DMS153 treated with DMSO at 0.1 percent for 48 hours (cell line): Measurements from ENCODE around the gene ANKRD29.
"Not testable (repeated sequence)": the region's sequence is repeated elsewhere in the genome, so short reads cannot be mapped to it uniquely, and the experiment has no call there.

Experiments used
- DNase-seq: peaks from one replicate; lab custom pipeline; 2025; ENCODE audit not compliant: unreplicated experiment; lab: John Stamatoyannopoulos, UW

ANKRD29 gene

DNA sequence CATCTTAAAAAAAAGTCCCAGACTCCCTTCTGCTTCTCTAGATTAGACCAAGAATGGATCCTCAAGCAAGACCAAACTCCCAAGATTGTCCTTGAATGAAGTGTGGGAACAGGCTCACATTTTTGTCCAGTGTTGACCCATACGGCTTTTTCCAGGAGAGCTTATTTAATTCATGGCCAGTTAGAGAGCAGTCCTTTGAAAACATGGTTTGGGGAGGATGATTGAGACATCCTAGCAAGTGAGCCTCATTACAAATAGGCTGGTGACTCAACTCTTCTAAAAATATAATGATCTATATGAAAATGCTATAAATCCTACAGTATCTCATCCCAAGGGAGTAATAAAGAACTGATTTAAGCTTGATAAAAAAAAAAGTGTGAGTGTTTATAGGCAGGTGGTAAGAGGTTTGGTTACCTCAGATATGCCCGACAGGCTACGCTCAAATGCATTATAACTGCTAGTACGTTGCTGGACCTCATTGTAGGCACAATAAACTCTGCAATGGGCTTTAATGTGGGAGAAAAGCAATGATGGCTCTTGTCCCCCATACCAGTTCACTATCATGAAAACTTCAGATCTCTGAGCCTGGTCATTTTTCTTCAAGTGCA is 17.0 kb downstream of the ANKRD29 start:
- DNase-seq = no peak

DNA sequence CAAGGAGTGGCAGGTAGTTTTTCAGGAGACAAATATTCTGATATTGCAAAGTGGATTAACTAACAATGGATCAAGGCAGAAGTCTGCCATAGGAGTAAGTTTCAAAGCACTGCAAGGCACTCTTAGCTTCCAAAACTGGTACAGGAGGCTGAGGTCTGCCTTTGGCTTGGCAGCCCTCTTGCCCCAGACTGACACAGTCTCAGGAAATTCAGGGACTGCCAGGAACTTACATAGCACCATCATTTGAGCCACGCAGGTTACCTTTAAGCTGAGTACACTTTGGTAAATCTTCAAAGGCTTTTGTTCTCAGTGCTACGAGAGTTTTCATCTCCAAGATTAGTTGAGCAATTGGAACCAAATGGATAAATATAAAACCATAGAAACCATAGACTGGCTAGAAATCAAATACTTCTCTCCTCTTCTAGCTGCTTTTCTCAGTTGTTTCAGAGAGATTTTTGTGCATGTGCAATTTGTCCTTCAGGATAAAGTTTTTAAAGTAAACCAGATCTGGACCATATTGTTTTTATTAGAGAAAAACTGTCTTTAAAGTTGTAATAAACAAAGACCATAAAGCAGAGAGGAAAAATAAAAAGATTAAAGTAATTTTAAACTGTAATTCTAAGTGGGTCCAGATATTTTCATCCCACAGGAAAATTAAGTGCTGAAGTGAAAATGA is 18.8 kb downstream of the ANKRD29 start:
- DNase-seq = no peak

DNA sequence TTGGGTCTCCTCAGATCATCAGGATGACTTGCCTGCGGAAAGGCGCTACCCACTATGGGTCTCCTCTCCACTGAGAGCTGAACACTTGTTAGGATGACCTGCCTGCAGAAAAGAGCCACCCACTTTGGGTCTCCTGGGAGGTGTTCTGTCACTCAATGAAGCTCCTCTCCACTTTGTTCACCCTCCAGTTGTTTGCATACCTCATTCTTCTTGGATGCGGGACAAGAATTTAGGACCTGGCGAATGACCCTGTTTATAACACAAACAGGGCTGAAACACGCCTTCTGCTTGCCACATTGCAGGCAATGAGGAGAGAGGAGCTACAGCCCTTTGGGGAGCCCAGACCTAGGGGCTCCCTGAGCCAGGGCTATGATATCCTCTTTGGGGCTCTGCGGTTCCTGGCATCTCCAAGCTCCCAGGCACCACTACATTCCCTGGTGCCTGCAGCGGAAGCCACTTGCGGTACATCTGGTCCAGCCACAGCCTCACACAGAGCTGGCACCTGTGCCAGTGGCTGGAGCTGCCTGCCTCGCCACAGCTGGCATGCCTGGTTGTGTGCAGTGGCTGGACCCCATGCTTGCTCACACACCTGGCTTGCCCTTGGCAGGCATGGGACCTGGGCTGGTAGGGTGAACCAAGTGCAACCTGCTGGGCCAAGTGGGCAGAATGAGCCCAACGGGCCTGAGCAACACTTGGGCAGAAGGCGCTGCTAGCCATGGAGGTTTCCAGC is 20.6 kb downstream of the ANKRD29 start:
- no peak for DNase-seq

DNA sequence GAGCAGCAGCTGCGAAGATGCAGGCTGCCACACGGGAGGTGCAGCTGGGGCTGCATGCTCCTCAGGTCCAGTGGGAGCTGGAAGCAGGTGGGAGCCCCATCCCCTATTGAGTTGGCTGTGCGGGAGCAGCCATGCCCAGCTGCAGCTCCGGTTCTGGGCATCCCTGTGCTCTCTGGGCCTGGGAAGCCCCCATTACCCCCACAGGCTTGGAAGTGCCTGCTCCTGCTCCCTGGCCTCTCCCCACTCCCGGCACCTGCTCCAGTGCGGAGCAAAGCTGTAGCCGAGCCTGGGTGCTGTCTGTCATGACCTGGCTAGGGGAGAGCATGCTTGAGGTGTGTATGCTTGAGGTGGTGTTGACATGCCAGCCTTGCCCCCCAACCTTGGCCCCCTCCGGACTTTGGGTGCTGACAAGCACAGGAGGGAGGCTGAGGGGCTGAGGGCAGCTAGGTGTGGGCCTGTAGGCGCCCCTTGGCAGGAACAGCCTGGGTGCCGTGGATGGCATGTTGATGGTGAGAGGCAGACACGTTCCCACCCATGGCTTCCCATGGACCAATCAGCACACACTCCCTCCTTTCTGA is 21.5 kb downstream of the ANKRD29 start:
- no peak for DNase-seq

DNA sequence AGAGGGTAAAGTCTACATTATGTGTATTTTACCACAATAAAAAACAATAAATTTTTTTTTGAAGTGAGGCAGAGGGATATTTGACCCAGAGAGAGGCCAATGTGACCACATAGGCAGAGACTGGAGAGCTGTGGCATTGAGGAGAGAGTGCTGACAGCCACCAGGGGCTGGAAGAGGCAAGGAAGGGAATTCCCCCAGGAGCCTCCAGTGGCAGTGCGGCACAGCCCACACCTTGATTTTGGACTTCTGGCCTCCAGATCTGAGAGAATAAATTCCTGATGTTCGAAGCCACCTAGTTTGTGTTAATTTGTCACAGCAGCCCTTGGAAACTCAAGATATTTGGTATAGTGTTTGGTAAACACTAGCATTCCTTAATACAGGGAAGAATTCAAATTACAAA is 22.7 kb downstream of the ANKRD29 start:
- no peak for DNase-seq

DNA sequence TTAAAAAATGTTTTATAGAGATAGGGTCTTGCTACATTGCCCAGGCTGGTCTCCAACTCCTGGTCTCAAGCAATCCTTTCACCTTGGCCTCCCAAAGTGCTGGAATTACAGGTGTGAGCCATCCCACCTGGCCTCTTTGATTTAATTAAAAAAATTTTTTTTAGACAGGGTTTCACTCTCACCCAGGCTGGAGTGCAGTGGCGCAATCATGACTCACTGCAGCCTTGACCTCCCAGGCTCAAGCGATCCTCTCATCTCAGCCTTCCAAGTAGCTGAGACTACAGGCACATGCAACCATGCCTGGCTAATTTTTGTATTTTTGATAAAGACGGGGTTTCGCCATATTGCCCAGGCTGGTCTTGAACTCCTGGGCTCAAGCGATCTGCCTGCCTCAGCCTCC is 26.3 kb downstream of the ANKRD29 start:
- not testable (repeated sequence) for DNase-seq

DNA sequence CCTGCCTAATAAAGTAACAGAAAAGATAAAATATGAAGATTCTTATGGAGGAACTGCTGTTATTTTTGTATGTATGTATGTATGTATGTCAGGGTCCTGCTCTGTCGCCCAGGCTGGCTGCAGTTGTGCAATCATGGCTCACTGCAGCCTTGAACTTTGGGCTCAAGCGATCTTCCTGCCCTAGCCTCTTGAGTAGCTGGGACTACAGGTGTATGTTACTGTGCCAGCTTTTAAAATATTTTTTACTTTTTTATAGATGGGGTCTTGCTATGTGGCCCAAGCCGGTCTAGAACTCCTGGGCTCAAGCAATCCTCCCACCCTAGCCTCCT is 26.7 kb downstream of the ANKRD29 start:
- no peak for DNase-seq

DNA sequence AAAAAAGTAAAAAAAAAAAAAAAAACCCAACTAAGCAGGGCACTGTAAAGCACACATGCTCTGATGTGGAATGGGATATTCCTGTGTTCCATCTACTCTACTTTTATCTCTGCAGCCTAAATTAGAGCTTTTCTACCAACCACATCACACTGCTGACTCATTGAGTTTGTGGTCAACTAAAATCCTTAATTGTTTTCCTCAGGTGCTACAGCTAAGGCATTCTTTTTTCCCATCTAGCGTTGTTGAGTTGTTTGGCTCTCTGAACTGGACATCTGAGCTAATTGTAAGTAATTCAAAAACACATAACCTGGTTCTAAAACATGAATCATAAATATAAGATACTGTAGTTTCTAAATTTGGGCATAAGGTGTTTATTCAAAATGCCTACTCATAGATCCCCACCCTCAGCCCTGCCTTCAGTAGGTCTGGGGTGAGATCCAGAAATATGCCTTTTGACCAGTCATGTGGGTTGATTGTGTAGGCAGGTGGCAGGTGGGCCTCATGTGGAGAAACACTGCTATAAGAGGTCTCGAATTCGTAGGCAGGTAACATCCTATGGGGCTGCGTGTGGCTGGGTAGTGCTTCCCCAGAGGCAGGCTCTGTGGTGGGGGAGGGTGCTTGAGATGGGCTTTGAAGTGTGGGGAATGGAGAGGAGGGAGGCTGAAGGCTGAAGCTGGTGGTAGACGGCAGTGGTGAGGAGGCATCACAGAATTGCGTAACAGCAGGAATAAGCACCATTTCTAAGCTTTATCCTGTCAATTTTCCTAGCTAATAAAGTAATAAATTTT is 27.2 kb downstream of the ANKRD29 start:
- DNase-seq = no peak

DNA sequence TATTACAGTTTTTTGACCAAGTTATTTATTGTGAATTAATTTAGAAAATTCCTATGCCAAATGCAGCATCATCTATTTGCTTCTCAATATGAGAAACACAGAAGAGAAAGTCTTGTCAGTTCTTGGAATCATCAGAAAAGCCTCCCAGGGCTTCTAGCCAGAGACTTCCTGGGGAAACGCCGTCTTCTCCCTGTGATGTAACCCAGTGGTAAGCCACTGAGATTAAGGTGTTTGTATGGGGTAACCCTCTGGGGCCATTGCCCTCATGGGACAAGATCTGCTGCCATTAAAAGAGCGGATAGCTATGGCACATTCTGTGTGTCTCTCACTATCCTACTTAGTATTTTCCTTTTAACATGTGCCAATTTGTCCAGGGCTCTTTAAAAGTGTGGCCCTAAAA is 28.0 kb downstream of the ANKRD29 start:
- DNase-seq = no peak

DNA sequence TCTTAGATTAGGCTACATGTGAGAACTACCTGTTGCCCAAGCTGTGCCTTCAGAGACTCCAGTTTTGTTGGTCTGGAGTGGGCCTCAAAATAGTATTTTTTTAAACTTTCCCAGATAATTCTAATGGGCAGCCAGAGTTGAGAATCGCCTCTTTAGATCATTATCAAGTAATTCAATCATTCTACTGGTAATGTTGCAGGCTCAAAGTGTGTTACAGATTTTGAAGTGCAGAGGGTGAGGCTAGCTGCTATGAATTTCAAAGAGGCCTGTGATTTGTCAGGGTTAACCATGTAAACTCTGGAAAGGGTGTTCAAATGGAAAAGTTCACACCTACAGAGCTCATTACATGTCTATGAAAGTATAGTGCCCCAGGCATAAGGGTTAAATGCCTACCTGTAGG is 30.1 kb downstream of the ANKRD29 start:
- DNase-seq = no peak

DNA sequence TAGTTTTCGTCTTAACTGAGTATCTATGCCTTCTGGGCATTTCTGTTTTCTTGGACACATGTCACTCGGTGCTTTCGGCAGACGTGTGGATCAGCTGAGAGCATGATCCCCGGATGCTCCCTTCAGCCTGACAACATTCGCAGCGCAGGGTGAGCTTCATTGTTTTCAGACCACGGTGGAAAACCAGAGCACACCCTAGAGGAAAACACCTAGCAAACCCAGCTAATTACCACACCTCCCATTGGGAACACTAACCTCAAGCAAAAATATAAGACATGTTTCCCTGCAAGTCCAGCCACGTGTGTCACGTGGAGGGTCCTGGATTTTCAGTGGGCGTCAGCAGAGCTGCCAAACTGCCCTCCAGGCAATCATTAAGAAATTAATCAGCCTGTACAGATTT is 31.0 kb downstream of the ANKRD29 start:
- peak; percentile 40 for DNase-seq

DNA sequence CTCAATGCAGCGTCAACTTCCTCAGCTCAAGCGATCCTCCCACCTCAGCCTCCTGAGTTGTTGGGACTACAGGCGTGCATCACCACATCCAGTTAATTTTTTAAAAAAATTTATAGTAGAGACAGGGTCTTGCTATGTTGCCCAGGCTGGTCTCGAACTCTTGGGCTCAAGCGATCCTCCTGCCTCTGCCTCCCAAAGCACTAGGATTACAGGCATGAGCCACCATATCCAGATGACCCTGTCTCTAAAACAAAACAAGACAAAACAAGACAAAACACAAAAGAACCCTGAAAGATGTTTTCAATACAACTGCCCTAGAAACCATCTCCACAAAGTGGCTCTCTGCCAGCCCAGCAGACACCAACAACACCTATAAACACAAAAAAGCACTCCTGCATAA is 31.4 kb downstream of the ANKRD29 start:
- DNase-seq = no peak

DNA sequence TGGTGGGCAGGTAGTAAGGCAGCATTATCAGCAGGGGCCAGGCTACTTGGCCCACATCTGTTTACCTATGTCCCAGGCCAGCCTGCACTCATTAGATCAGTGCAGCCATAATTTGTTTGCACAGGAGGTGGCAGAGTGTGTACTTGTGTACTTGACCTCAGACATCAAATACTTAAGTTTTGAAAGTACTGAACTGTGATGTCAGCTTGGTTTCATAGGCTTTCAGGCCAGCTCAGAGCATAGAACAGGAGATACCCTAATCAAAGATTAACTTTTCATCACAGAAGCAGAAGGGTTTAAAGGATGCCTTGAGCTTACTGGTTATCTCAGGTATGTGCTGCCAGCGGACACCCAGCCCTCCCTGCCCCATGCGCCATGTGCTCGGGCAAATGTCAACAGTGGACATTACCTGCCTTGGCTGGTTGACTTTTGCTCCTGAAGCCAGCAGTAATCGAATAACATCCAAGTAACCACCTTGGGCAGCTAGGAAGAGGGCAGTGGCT is 33.2 kb downstream of the ANKRD29 start:
- DNase-seq = peak; percentile 19

DNA sequence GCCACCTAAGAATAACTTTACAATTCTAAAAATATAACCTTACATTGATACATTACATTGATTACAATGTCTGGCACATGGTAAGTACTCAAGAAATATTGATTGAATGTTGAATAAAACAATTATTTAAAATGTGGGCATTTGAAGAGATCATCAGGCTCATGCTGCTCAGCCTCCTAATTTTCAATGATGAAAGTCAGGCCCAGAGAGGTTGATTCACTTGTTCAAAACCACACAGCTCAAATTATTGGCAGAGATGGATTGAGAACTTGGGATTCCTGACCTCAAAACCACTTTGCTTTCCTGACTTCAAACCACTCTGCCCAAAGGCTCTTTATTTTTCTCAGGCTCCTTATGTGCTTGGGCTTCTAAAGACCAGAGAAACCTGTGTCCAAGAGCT is 34.7 kb downstream of the ANKRD29 start:
- no peak for DNase-seq

DNA sequence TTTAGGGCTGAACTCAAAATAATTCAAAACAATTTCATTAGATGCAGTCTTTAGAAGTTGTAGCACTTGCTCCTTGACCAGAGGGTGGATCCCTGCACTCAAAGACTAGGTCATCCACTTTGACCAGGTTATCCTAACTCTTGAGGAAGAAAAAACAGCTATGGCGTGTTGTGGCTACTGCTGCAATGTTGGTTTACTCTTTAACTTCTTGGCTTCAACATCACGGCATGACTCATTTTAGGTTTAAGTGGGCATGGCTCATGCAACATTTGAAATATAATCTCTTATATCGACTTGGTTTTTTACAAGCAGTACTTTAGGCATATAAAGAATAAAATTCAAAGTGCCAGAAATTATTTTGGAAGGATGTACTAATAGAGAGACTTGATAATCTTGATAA is 35.4 kb downstream of the ANKRD29 start:
- no peak for DNase-seq

DNA sequence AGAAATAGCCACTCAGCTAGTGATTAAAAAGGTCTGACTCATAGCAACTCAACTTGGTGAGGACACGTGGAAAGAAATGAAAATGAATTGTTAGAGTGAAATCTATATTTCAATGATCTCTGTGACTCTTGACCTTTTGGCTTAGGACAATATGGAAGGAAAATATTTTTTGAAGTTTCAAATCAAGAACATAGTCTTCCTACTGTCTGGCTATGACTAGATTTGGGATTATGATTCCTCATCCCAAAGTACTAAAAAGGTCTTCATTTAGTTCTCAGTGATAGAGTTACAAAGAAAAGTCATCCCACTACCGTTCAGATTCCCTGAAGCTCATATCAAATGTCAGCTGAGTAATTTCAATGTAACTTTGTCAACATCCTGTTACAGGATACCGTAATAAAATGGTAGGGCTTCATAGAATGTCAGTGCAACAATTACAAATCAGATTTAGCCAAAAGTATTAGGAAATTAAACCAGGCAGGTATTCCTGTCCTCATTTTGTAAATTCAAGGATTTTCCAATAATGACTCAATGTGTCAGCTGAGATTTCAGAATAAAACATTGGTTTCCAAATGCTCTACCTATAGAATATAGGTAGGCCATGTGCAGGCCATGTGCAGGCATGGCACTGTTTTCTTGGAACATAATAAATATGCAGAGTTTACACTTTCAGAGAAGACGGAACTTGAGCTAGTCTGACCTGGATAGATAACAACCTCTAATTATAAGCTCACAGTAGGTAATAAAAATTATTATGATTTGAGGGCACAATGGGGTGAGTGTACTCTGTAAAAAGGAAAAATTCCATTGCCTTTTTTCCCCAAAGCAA is 36.0 kb downstream of the ANKRD29 start:
- DNase-seq = peak; percentile 15

DNA sequence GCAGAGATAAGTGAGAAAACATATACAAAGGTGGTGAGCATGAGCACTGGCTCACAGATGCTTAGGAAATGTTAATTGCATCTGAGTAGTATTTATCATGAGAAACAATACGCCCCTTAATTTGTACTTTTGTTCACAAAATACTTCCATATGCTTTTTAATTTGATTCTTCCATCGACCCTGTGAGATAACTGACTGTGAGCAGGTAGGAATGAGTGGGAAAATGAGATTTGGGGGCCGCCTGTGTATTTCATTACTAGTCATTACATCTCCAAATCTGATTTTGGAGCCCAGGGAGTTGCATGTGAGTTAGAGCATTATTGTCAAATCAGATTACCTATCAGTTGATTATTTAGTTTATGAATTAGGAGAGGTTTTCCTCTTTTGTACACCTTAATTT is 39.7 kb downstream of the ANKRD29 start:
- DNase-seq = no peak

DNA sequence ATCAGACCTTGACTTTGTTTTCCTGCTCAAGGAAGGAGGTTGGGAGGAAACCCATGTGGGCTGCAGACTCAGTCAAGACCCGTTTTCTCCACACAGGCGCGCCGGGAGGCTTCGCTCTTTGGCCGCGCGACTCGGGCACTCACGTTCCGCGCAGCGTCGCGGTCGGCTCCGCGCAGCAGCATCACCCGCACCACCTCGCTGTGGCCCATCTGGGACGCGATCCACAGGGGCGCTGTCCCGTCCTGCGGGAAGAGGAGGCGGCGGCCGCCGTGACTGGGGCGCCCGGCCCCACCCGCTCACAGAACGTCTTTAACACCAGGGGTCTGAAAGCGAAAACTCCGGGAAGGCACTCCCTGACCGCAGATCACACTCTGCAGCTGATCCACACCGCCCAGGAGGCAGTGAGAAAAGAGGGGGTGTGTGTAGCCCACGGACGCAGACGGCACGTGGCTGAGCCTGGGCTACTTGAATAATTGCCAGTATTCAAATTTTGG is 43.3 kb downstream of the ANKRD29 start:
- DNase-seq = no peak

DNA sequence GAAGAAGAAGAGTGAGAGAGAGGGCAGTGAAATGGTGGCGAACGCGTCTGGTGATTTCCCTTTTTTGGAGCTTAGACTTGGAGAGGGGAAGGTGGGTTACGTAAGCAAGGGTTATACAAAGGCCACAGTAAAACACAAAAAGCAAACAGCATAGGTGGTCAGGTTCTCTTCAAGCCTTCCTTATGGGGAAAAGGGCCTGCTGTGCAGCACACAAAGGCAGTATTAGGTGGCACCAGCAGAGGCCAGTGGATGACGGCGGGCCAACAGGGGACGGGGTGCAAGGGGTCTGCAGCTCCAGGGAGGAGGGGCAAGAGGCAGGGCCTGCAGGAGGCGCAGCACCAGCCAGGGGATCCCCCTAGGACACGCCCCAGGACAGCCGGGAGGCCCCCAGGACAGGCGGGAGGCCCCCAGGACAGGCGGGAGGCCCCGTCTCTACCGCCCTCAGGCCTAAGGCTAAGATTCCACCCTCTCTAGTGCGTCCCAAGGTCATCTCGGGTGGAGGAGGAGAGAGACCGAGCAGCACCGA is 43.8 kb downstream of the ANKRD29 start:
- DNase-seq = no peak

DNA sequence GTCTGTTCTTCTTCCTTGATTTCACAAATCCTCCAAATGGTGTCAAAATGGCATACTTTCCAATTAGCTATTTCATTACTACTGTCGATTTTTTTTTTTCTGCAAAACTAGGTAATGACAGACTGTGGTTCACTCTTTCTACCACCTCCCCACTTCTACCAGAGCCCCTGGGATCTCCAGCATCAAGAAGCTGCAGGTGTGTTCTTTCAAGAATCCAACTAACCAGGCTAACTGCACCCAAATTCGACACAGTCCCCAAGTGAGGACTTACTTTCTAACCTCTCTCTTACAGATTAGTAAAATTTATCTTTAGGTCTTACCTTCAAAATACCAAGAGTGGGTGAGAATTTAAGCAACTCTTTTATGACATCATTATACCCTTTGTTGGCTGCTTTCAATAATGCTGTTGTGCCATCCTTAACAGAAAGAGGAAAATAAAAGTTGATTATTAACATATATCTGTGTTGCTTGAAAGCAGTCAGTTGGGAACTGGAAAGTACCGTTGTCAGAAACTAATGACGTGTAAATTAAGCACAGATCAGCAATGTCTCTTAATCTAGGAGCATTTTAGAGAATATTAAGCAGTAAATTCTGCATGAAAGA is 45.2 kb downstream of the ANKRD29 start:
- DNase-seq = no peak
